Esophagus muscularis mucosa (tissue), 4 donors: Measurements from ENCODE around the gene FAAH. TPM values are rescaled to one million over a fixed set of nuclear protein-coding genes. Genes with fewer than 3 reads are reported as not detected.

Experiments used
- DNase-seq: peaks from one replicate; pipeline ENCODE4 v3.0.0-alpha.2; 2017; ENCODE audit errors: extremely low spot score
- H3K27ac ChIP-seq, 4 donors: fragments of 200-600 bp; sonication (generic); replicated peaks in 1 of 4; 1 replicate in 3 of 4; 2 replicates in 1 of 4; pipeline ENCODE4 v1.5.1; 2016 to 2019; ENCODE audit warnings: mild to moderate bottlenecking in 1 of 4
- H3K27me3 ChIP-seq, 4 donors: fragments of 200-600 bp; sonication (generic); one replicate each; pipeline versions ENCODE4 v1.5.1 to v1.6.0; 2016 to 2019
- H3K36me3 ChIP-seq, 4 donors: fragments of 200-600 bp; sonication (generic); one replicate each; pipeline ENCODE4 v1.5.1; 2016 to 2019
- H3K4me1 ChIP-seq, 4 donors: fragments of 200-600 bp; sonication (generic); one replicate each; pipeline ENCODE4 v1.5.1; 2016 to 2019
- H3K4me3 ChIP-seq, 4 donors: fragments of 200-600 bp; sonication (generic); 1 replicate in 2 of 4; 2 replicates in 2 of 4; pipeline ENCODE4 v1.5.1; 2016 to 2019; ENCODE audit warnings: mild to moderate bottlenecking in 4 of 4, moderate library complexity in 1 of 4
- H3K9me3 ChIP-seq, 4 donors: fragments of 200-600 bp; sonication (generic); 1 replicate in 3 of 4; 2 replicates in 1 of 4; pipeline ENCODE4 v1.5.1; 2016 to 2019
- EP300 ChIP-seq: sonication (generic); formaldehyde crosslinking; IDR thresholded peaks from one replicate; pipeline ENCODE4 v1.6.1; 2017; ENCODE audit warnings: antibody characterized with exemption
- POLR2A ChIP-seq: fragments of 450-650 bp; IDR thresholded peaks from one replicate; pipeline ENCODE4 v1.6.1; 2017; ENCODE audit warnings: antibody characterized with exemption, moderate library complexity, mild to moderate bottlenecking, low read depth
- POLR2AphosphoS5 ChIP-seq, 2 donors: sonication (generic); formaldehyde crosslinking; IDR thresholded peaks; one replicate each; pipeline ENCODE4 v1.6.1; 2017; ENCODE audit warnings: antibody characterized with exemption in 2 of 2
- WGBS: methylation state at CpG from one replicate; pipeline ENCODE4 v1.1.5; 2018; 5-methylcytosine and 5-hydroxymethylcytosine counted together
- intact Hi-C: fragments of 100-400 bp; cut with DNase I; formaldehyde crosslinking; loops from one replicate; pipeline ENCODE4 v1.15.1; 2023
- total RNA-seq, 4 donors: library from RNA; depleted of rRNA; stranded (reverse); fragments of >200 nt; gene quantifications; one replicate each; pipeline versions ENCODE4 v1.1.0 to v1.2.1, GENCODE V29; 2016
- TF ChIP-seq, protein P1 (sequence below), 3 experiments: fragments of 200-600 bp in 2 of 3; fragments of 450-650 bp in 1 of 3; sonication (generic) in 2 of 3; IDR thresholded peaks; one replicate each; pipeline ENCODE4 v1.5.1; 2017 to 2019; ENCODE audit warnings: antibody characterized with exemption in 3 of 3, mild to moderate bottlenecking in 2 of 3, moderate library complexity in 1 of 3

FAAH gene
- total RNA-seq, 4 donors from 2014 or later = 3.7 to 10.6 (median 8.4) TPM

DNA sequence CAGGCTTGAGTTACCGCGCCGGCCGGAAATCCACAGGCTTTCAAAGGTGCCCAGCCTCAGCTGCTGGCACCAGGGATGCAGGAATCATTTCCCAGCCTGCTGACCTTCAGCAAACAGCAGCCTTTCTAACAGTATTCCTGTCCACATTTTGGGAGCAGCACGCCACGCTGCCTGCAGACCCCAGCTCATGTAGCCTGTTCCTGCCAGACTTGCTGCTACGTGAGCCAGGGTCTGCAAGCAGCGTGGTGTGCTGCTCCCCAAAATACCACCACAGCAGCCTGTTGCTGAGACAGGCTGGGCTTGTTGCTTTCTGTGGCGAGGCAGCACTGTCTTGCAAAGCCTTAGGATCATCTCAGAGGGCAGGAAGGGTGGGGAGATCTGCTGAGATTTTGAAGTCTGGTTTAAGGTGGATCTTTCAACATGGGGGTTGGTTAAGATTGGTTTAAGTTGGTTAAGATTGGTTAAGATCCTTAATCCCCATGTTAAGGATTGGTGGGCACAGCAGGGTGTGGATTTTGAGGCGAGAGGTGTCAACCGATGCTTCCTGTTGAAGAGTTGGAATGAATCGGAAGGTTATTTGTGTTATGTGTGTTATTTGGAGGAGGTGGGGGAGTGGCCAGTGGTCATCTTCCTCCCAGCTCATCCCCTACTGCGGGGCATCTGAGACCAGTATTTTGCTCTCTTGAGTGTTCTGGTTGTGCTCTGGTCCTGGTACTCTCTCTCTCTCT, 12.9 kb downstream of the FAAH start:
- Histone ChIP-seq H3K4me3 (peak overlapping the region; percentile 30 to 43 (median 37)), H3K4me1 (peaks cover 14 to 27% (median 23%) of the 10 kb centered on the region in 4 donors), H3K9me3 (no peaks in the 10 kb centered on the region), H3K27ac (no peak overlapping the region), H3K36me3 (peaks cover 0 to 14% (median 6%) of the 10 kb centered on the region in 4 donors), H3K27me3 (no peaks in the 10 kb centered on the region)
- intact Hi-C loops = loop anchor here (2.0 kb wide), 1 partner anchor 126 kb away; no protein-coding TSS in a partner anchor
- no peak for DNase-seq
- 64% methylated on average over 12 of the region's 13 CpGs for WGBS
- TF ChIP-seq POLR2AphosphoS5 (IDR thresholded peaks at IDR 0.05) (no peak), POLR2A (no peak), EP300 (no peak)
- TF ChIP-seq, protein P1, sequence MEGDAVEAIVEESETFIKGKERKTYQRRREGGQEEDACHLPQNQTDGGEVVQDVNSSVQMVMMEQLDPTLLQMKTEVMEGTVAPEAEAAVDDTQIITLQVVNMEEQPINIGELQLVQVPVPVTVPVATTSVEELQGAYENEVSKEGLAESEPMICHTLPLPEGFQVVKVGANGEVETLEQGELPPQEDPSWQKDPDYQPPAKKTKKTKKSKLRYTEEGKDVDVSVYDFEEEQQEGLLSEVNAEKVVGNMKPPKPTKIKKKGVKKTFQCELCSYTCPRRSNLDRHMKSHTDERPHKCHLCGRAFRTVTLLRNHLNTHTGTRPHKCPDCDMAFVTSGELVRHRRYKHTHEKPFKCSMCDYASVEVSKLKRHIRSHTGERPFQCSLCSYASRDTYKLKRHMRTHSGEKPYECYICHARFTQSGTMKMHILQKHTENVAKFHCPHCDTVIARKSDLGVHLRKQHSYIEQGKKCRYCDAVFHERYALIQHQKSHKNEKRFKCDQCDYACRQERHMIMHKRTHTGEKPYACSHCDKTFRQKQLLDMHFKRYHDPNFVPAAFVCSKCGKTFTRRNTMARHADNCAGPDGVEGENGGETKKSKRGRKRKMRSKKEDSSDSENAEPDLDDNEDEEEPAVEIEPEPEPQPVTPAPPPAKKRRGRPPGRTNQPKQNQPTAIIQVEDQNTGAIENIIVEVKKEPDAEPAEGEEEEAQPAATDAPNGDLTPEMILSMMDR (IDR thresholded peaks at IDR 0.05) = no peak

DNA sequence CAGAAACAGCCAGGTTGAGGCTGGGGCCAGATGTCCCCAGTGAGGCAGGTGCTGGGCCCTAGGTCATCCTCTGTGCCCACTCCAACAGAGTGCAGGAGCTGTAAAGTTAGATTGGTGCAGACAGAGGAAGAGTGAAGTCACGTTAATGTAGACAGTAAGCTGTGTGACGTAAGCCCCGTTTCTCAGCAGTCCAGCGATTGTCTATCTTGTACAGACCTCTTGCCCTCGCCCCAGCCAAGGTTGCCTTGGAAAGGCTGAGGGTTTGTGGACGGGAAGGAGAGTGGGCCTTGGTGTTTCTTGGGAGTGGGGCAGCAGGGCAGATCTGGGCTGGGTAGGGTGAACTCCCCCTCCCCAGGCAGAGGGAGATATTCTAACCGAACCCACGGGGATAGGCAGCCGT, 13.5 kb downstream of the FAAH start:
- no peak overlapping the region for H3K4me3 ChIP-seq
- WGBS = 94% methylated on average over 6 of the region's 9 CpGs
- intact Hi-C loops = loop anchor here (2.0 kb wide), 1 partner anchor 125 kb away; no protein-coding TSS in a partner anchor
- H3K27me3 ChIP-seq = no peaks in the 10 kb centered on the region
- H3K36me3 ChIP-seq = peaks cover 0 to 14% (median 6%) of the 10 kb centered on the region in 4 donors
- no peaks in the 10 kb centered on the region for H3K9me3 ChIP-seq
- H3K4me1 ChIP-seq = peaks cover 8 to 21% (median 17%) of the 10 kb centered on the region in 4 donors
- H3K27ac ChIP-seq = no peak overlapping the region
- TF ChIP-seq, protein P1 (IDR thresholded peaks at IDR 0.05) = no peak
- TF ChIP-seq POLR2AphosphoS5 (IDR thresholded peaks at IDR 0.05) = no peak
- no peak for TF ChIP-seq POLR2A
- TF ChIP-seq EP300 = no peak
- DNase-seq = no peak

DNA sequence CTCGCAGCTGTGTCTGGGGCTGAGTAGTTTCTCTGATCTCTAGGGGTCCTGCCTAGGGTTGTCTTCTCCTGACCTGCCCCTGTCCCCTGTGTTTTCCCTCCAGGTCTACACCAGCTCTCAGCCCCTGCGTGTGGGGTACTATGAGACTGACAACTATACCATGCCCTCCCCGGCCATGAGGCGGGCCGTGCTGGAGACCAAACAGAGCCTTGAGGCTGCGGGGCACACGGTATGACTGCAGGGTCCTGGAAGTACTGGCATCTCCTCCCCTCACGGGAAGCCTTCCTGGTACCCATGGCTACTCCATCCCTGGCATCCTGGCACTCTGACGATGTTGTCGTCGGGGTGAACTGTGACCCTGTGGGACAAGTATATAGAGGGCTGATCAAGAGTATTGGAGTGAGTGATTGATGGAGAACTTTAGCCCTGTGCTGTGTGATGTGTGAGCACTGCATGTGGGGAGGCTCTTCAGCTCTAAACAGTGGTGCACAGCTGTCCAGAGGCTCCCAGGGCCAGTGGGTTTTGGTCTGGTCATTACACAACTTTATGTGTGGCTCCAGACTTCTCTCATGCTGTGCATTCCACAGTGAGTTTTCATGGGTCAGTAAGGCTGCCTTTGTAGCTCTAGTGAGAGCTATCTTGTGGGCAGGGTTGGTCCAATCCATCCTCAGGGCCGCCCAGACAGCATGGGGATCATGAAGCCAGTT, 14.4 kb downstream of the FAAH start:
- Histone ChIP-seq H3K36me3 (peaks cover 0 to 18% (median 9%) of the 10 kb centered on the region in 4 donors), H3K27me3 (no peaks in the 10 kb centered on the region), H3K27ac (no peak overlapping the region), H3K4me3 (no peak overlapping the region), H3K9me3 (no peaks in the 10 kb centered on the region), H3K4me1 (peaks cover 7 to 18% (median 14%) of the 10 kb centered on the region in 4 donors)
- no peak for DNase-seq
- intact Hi-C loops = no loop called here
- TF ChIP-seq EP300 (no peak), POLR2AphosphoS5 (IDR thresholded peaks at IDR 0.05) (no peak), POLR2A (no peak)
- TF ChIP-seq, protein P1 (IDR thresholded peaks at IDR 0.05) = no peak
- 91% methylated on average over 3 of the region's 12 CpGs for WGBS

DNA sequence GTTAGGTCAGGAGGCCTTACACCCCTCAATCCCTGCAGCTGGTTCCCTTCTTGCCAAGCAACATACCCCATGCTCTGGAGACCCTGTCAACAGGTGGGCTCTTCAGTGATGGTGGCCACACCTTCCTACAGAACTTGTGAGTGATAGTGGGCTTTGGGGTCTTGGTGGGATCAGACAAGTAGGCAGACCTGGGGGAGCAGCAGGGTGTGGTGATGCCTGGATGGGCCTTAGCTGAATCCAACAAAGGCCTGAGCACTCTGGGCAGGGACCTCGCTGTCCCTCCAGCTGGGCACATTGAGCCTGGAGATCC, 14.9 kb downstream of the FAAH start:
- H3K4me1 ChIP-seq = peaks cover 7 to 18% (median 14%) of the 10 kb centered on the region in 4 donors
- TF ChIP-seq EP300 (no peak), POLR2A (no peak), POLR2AphosphoS5 (IDR thresholded peaks at IDR 0.05) (no peak)
- TF ChIP-seq, protein P1 (IDR thresholded peaks at IDR 0.05) = no peak
- peaks cover 0 to 23% (median 11%) of the 10 kb centered on the region in 4 donors for H3K36me3 ChIP-seq
- intact Hi-C loops = no loop called here
- WGBS = no CpG with 5 or more reads among the region's 1 CpG
- no peaks in the 10 kb centered on the region for H3K27me3 ChIP-seq
- no peak overlapping the region for H3K4me3 ChIP-seq
- H3K9me3 ChIP-seq = no peaks in the 10 kb centered on the region
- H3K27ac ChIP-seq = no peak overlapping the region
- no peak for DNase-seq
